HepG2 (cell line): ENCODE results near the gene CEL. TPM values are rescaled to one million over a fixed set of nuclear protein-coding genes. Genes with fewer than 3 reads are reported as not detected.

Experiments used
- ATAC-seq: fragments of 200-7000 bp; cut with Tn5 transposase; 3 replicates; pipeline ENCODE4 v1.9.1; 2020; ENCODE audit warnings: mild to moderate bottlenecking, moderate library complexity
- BruUV-seq: library from RNA; stranded (reverse); fragments of 400-500 nt; replicated peaks from 2 replicates; lab custom pipeline; 2021; lab: Mats Ljungman, UMichigan
- CTCF ChIA-PET: fragments of 300-600 bp; formaldehyde crosslinking; extraction: SDS; loops from one replicate; lab custom pipeline; 2021; ENCODE audit warnings: low total read pairs, inconsistent platforms, low intra/inter-chr PET ratio; lab: Yijun Ruan, JAX
- POLR2A ChIA-PET: fragments of 350-600 bp; sonication (Branson Sonifier 250); formaldehyde crosslinking; loops from one replicate; lab custom pipeline; 2020; ENCODE audit warnings: antibody characterized with exemption, inconsistent platforms; lab: Yijun Ruan, JAX
- DNase-seq: peaks from one replicate; pipeline ENCODE4 v3.0.0-alpha.2; 2015; ENCODE audit warnings: low spot score
- FAIRE-seq: peaks from 3 replicates; lab custom pipeline; 2011; peaks lifted over from hg19 to GRCh38; lab: Jason Lieb, UNC
- H2AFZ ChIP-seq: one replicate; pipeline ENCODE4 v1.6.1; 2011; ENCODE audit warnings: low read length, inconsistent platforms
- H3K27ac ChIP-seq: fragments of 300-600 bp; 3 replicates; pipeline ENCODE4 v1.8.0; 2011; ENCODE audit warnings: mixed run types, mild to moderate bottlenecking, mixed read lengths, low read length, inconsistent platforms; ENCODE audit not compliant: insufficient read depth; ENCODE audit errors: extremely low read length
- H3K27me3 ChIP-seq, 2 experiments: fragments of 200-600 bp in 1 of 2; 2 replicates in 1 of 2; 3 replicates in 1 of 2; pipeline versions ENCODE4 v1.6.0 to v1.8.0; 2011; ENCODE audit warnings: low read length in 2 of 2, mild to moderate bottlenecking in 2 of 2, moderate library complexity in 2 of 2, inconsistent platforms in 1 of 2; ENCODE audit not compliant: insufficient read depth in 2 of 2, control insufficient read depth in 1 of 2
- H3K36me3 ChIP-seq, 2 experiments: fragments of 200-600 bp in 1 of 2; replicated peaks in 1 of 2; 2 replicates in 1 of 2; 3 replicates in 1 of 2; pipeline versions ENCODE4 v1.5.1 to v1.8.0; 2011; ENCODE audit warnings: low read length in 2 of 2, inconsistent platforms in 1 of 2; ENCODE audit not compliant: insufficient read depth in 2 of 2, control insufficient read depth in 1 of 2
- H3K4me1 ChIP-seq: 2 replicates; pipeline ENCODE4 v1.5.1; 2012; ENCODE audit warnings: low read length, inconsistent platforms; ENCODE audit not compliant: insufficient read depth
- H3K4me2 ChIP-seq: 2 replicates; pipeline ENCODE4 v1.6.0; 2011; ENCODE audit warnings: low read depth, low read length, inconsistent platforms
- H3K4me3 ChIP-seq, 3 experiments: fragments of 200-600 bp in 1 of 3; sonication (generic), shearing (Covaris generic) in 1 of 3; replicated peaks in 1 of 3; 2 replicates each; pipeline ENCODE4 v1.5.1; 2011 to 2016; ENCODE audit warnings: low read length in 3 of 3, inconsistent platforms in 2 of 3, low read depth in 2 of 3, mild to moderate bottlenecking in 2 of 3, control low read depth in 1 of 3, mixed read lengths in 1 of 3; ENCODE audit not compliant: insufficient read depth in 1 of 3
- H3K79me2 ChIP-seq: one replicate; pipeline ENCODE4 v1.6.1; 2011; ENCODE audit warnings: low read length, inconsistent platforms; ENCODE audit not compliant: insufficient read depth
- H3K9ac ChIP-seq: 2 replicates; pipeline ENCODE4 v1.6.0; 2011; ENCODE audit warnings: mild to moderate bottlenecking, low read depth, low read length, inconsistent platforms; ENCODE audit not compliant: insufficient read depth
- H3K9me3 ChIP-seq: 2 replicates; pipeline ENCODE4 v1.5.1; 2012; ENCODE audit warnings: mild to moderate bottlenecking, low read length
- H4K20me1 ChIP-seq: 2 replicates; pipeline ENCODE4 v1.6.0; 2011; ENCODE audit warnings: inconsistent platforms, mild to moderate bottlenecking, low read length, moderate library complexity; ENCODE audit not compliant: insufficient read depth
- CTCF ChIP-seq: sonication (generic); formaldehyde crosslinking; IDR thresholded peaks from 2 replicates; pipeline ENCODE4 v1.5.0; 2020; ENCODE audit warnings: mild to moderate bottlenecking, missing genetic modification reagents, moderate library complexity
- ELF1 ChIP-seq: sonication (generic); formaldehyde crosslinking; IDR thresholded peaks from 2 replicates; pipeline ENCODE4 v1.4.0; 2020; ENCODE audit warnings: missing genetic modification reagents
- HMGXB3 ChIP-seq: sonication (generic); formaldehyde crosslinking; IDR thresholded peaks from 2 replicates; pipeline ENCODE4 v1.4.0; 2020; ENCODE audit warnings: missing genetic modification reagents, borderline replicate concordance
- MAFF ChIP-seq: IDR thresholded peaks from 2 replicates; pipeline ENCODE4 v1.6.1; 2011; ENCODE audit warnings: low read depth, low read length, improper control_type of control experiment
- MAX ChIP-seq: IDR thresholded peaks from 2 replicates; pipeline ENCODE4 v1.6.1; 2012; ENCODE audit warnings: inconsistent platforms
- NR2F6 ChIP-seq, 2 experiments: IDR thresholded peaks; 2 replicates each; pipeline ENCODE4 v1.6.1; 2016; ENCODE audit warnings: antibody characterized with exemption in 1 of 2, mild to moderate bottlenecking in 1 of 2
- RAD21 ChIP-seq: fragments of 450-650 bp; formaldehyde crosslinking; IDR thresholded peaks from 2 replicates; pipeline ENCODE4 v1.5.0; 2020; ENCODE audit warnings: mild to moderate bottlenecking
- RFX5 ChIP-seq: IDR thresholded peaks from 2 replicates; pipeline ENCODE4 v1.6.1; 2011; ENCODE audit warnings: low read depth, low read length, improper control_type of control experiment
- RXRB ChIP-seq: IDR thresholded peaks from 2 replicates; pipeline ENCODE4 v1.6.1; 2016; ENCODE audit warnings: borderline replicate concordance, missing genetic modification reagents, missing compliant biosample characterization
- XRCC5 ChIP-seq: fragments of 200-400 bp; formaldehyde crosslinking; optimal IDR thresholded peaks from 2 replicates; pipeline ENCODE3; 2017; ENCODE audit warnings: mild to moderate bottlenecking, low read length
- ZEB1 ChIP-seq: IDR thresholded peaks from 2 replicates; pipeline ENCODE4 v1.6.1; 2012; ENCODE audit warnings: mild to moderate bottlenecking, low read depth, inconsistent platforms; ENCODE audit not compliant: insufficient replicate concordance
- ZMYM4 ChIP-seq: sonication (generic); formaldehyde crosslinking; IDR thresholded peaks from 2 replicates; pipeline ENCODE4 v1.8.1; 2023; ENCODE audit warnings: mild to moderate bottlenecking, missing genetic modification reagents
- ZNF17 ChIP-seq: sonication (generic); formaldehyde crosslinking; IDR thresholded peaks from 2 replicates; pipeline ENCODE4 v1.5.0; 2020; ENCODE audit warnings: mild to moderate bottlenecking, missing genetic modification reagents
- ZNF253 ChIP-seq: sonication (generic); formaldehyde crosslinking; IDR thresholded peaks from 2 replicates; pipeline ENCODE4 v1.8.0; 2022; ENCODE audit warnings: mild to moderate bottlenecking, missing genetic modification reagents, borderline replicate concordance
- ZNF556 ChIP-seq: sonication (generic); formaldehyde crosslinking; IDR thresholded peaks from 2 replicates; pipeline ENCODE4 v1.4.0; 2020; ENCODE audit warnings: mild to moderate bottlenecking, missing genetic modification reagents, borderline replicate concordance
- ZNF615 ChIP-seq: sonication (generic); formaldehyde crosslinking; IDR thresholded peaks from 2 replicates; pipeline ENCODE4 v1.5.0; 2020; ENCODE audit warnings: mild to moderate bottlenecking, missing genetic modification reagents, borderline replicate concordance
- ZNF746 ChIP-seq: sonication (generic); formaldehyde crosslinking; IDR thresholded peaks from 2 replicates; pipeline ENCODE4 v1.8.0; 2022; ENCODE audit warnings: mild to moderate bottlenecking, missing genetic modification reagents
- ZNF883 ChIP-seq: sonication (generic); formaldehyde crosslinking; IDR thresholded peaks from 2 replicates; pipeline ENCODE4 v1.5.1; 2020; ENCODE audit warnings: mild to moderate bottlenecking, missing genetic modification reagents; ENCODE audit errors: not compliant biosample characterization
- WGBS: methylation state at CpG from one replicate; pipeline ENCODE4 v1.1.6; 2017; ENCODE audit warnings: low lambda C conversion rate; 5-methylcytosine and 5-hydroxymethylcytosine counted together
- in situ Hi-C: cut with HindIII; loops from 2 replicates; pipeline ENCODE4 v1.10.0; 2017; ENCODE audit warnings: low pct_unique_long_range_greater_than_20kb; ENCODE audit not compliant: extremely low pct_ligation_motif_present
- intact Hi-C: fragments of 100-400 bp; cut with micrococcal nuclease; formaldehyde crosslinking; loops from one replicate; pipeline ENCODE4 v1.10.0; 2022; ENCODE audit not compliant: unreplicated experiment
- polyA plus RNA-seq, 8 experiments: library from polyadenylated mRNA; depleted of rRNA in 3 of 8; stranded (reverse) in 7 of 8; unstranded in 1 of 8; fragments of >200 nt; fragmentation: Illumina TruSeq in 4 of 8; extraction: Trizol in 4 of 8; gene quantifications; 2 replicates each; pipeline versions ENCODE4 v1.2.1 to v1.2.3, GENCODE V29; 2011 to 2016; ENCODE audit warnings: low read depth in 4 of 8, missing spikeins in 1 of 8, mixed read lengths in 1 of 8; ENCODE audit not compliant: insufficient read depth in 1 of 8
- total RNA-seq, 5 experiments: library from RNA; depleted of rRNA; stranded (reverse); fragments of >200 nt; fragmentation: Illumina TruSeq; extraction: Trizol; gene quantifications; 2 replicates each; pipeline ENCODE4 v1.2.3, GENCODE V29; 2016; ENCODE audit warnings: low read depth in 1 of 5

Gene CEL
- total and polyA plus RNA-seq, 2 of the 13 experiments (the other 11 are each of a cell fraction or from before 2014, with no cell fraction given): 0.63 to 1.5 TPM

DNA sequence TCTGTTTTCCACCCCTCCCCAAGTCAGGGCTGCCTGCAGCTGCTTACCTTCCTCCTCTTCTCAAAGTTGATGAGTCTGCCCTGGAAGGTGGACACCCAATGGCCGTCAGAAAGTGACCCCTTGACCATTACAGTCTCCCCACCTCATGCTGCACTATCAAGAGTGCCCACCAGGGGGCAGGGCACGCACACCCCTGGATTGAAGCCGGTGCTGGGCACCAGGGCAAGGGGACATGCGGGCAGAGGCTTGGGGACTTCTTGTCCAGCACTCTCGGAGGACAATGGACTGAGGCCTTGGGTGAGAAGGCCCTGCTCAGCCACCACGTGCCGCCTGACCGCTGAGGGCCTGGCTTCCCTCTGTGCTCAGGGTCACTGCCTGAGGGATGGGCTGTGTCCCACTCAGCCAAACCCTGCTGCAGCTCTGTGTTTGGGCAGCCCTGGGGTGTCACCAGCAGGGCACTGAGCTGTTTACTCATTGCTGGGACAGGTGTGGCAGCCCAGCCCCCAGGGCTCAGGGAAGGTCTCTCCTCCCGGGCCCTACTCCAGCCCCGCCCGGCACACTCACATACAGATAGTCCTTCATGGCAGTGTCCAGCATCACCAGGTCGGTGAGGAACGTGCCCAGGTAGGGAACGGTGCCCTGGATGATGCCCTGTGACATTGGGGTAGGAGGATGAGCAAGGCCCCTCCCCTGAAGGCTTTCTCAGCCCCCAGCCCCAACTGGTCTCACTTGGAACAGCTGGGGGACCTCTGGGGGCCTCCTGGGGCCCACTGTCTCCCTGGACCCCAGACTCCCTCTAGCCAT is 41.6 kb downstream of the CEL start:
- 39% methylated on average over 5 of the region's 14 CpGs for WGBS
- H3K4me2 ChIP-seq: no peak overlapping the region
- intact Hi-C loops: loop anchor here (1.0 kb wide), 1 partner anchor 41 kb away; no protein-coding TSS in a partner anchor
- H3K27me3 ChIP-seq: no peaks in the 10 kb centered on the region
- no TSS peak for BruUV-seq
- peak; percentile 75 for ATAC-seq
- no peaks in the 10 kb centered on the region for H3K4me1 ChIP-seq
- H3K9ac ChIP-seq: no peak overlapping the region
- POLR2A ChIA-PET: no interaction called here
- no peak overlapping the region for H3K4me3 ChIP-seq
- H2AFZ ChIP-seq: no peak overlapping the region
- DNase-seq: peak; percentile 34
- no peak for FAIRE-seq
- in situ Hi-C loops: no loop called here
- H3K9me3 ChIP-seq: no peaks in the 10 kb centered on the region
- peaks cover 6% of the 10 kb centered on the region; the same call in 1 of the 2 replicates for H4K20me1 ChIP-seq
- CTCF ChIA-PET: interaction anchor here (1.1 to 5.1 kb wide), 4 partner anchors 43 to 81 kb away, joined by 3 to 70 read pairs (median 4); no protein-coding TSS in a partner anchor
- H3K27ac ChIP-seq: no peak overlapping the region
- no peaks in the 10 kb centered on the region for H3K79me2 ChIP-seq
- peaks cover 28 to 63% of the 10 kb centered on the region in 2 experiments; a peak in 4 of 5 replicates for H3K36me3 ChIP-seq
- TF ChIP-seq CTCF (CRISPR knock-in tag) (peak; percentile 98), ZNF556 (CRISPR knock-in tag) (no peak), ELF1 (no peak), RXRB (CRISPR knock-in tag) (0 out of 2 replicates have a peak, but pooled peaks have one; percentile 24), ZNF253 (CRISPR knock-in tag) (0 out of 2 replicates have a peak, but pooled peaks have one; percentile 55), ZNF746 (no peak), HMGXB3 (CRISPR knock-in tag) (no peak), ZEB1 (no peak), RAD21 (CRISPR knock-in tag) (peak; percentile 93), ZNF615 (CRISPR knock-in tag) (no peak), XRCC5 (peak; percentile 35), ZMYM4 (CRISPR knock-in tag) (no peak), ZNF883 (CRISPR knock-in tag) (peak; percentile 40), MAX (peak; percentile 49; the same call in 1 of the 2 replicates), NR2F6 (IDR thresholded peaks at IDR 0.05) (no peak), NR2F6 (CRISPR knock-in tag; IDR thresholded peaks at IDR 0.05) (peak; percentile 31; the same call in 1 of the 2 replicates), ZNF17 (CRISPR knock-in tag) (no peak), RFX5 (0 out of 2 replicates have a peak, but pooled peaks have one; percentile 18), MAFF (no peak)
